ENCODE measurements around the gene FBXO4.
"Not testable (repeated sequence)": the region's sequence is repeated elsewhere in the genome, so short reads cannot be mapped to it uniquely, and the experiment has no call there.

FBXO4 gene

GRCh38 chr5:41924526-41924871, 582 bp upstream of the FBXO4 start:
- DNase-seq (ENCODE audit: low spot score) = no peak

- DNase-seq (ENCODE audit: low spot score) = peak; percentile 20
Observed at GRCh38 chr5:41925555-41925951, 472 bp downstream of the FBXO4 start.

- no peak for DNase-seq (ENCODE audit: low spot score)
Observed at GRCh38 chr5:41927604-41928003, 2.5 kb downstream of the FBXO4 start.

- peak; percentile 7 for DNase-seq (ENCODE audit: low spot score)
Observed at GRCh38 chr5:41929035-41929434, 4.0 kb downstream of the FBXO4 start.

GRCh38 chr5:41932770-41933169, 7.7 kb downstream of the FBXO4 start:
- DNase-seq (ENCODE audit: low spot score) = no peak

- DNase-seq (ENCODE audit: low spot score) = no peak
Observed at GRCh38 chr5:41935544-41935943, 10.5 kb downstream of the FBXO4 start.

GRCh38 chr5:41940641-41941040, 15.6 kb downstream of the FBXO4 start:
- no peak for DNase-seq (ENCODE audit: low spot score)

- not testable (repeated sequence) for DNase-seq (ENCODE audit: low spot score)
Observed at GRCh38 chr5:41945332-41945955, 20.4 kb downstream of the FBXO4 start.

GRCh38 chr5:41951224-41951623, 26.1 kb downstream of the FBXO4 start:
- DNase-seq (ENCODE audit: low spot score) = no peak

GRCh38 chr5:41954286-41954685, 29.2 kb downstream of the FBXO4 start:
- DNase-seq (ENCODE audit: low spot score) = no peak

- DNase-seq (ENCODE audit: low spot score) = peak; percentile 15
Observed at GRCh38 chr5:41955432-41956024, 30.4 kb downstream of the FBXO4 start.

GRCh38 chr5:41956943-41957342, 31.9 kb downstream of the FBXO4 start:
- DNase-seq (ENCODE audit: low spot score) = no peak

- DNase-seq (ENCODE audit: low spot score) = no peak
Observed at GRCh38 chr5:41960481-41960880, 35.4 kb downstream of the FBXO4 start.

- DNase-seq (ENCODE audit: low spot score) = no peak
Observed at GRCh38 chr5:41961736-41962135, 36.7 kb downstream of the FBXO4 start.

GRCh38 chr5:41962491-41962890, 37.4 kb downstream of the FBXO4 start:
- DNase-seq (ENCODE audit: low spot score) = no peak

GRCh38 chr5:41966401-41967105, 41.5 kb downstream of the FBXO4 start:
- DNase-seq (ENCODE audit: low spot score) = no peak

- no peak for DNase-seq (ENCODE audit: low spot score)
Observed at GRCh38 chr5:41967401-41967800, 42.3 kb downstream of the FBXO4 start.

GRCh38 chr5:41968153-41968723, 43.2 kb downstream of the FBXO4 start:
- DNase-seq (ENCODE audit: low spot score) = no peak

- DNase-seq (ENCODE audit: low spot score) = no peak
Observed at GRCh38 chr5:41973087-41973486, 48.0 kb downstream of the FBXO4 start.

- DNase-seq (ENCODE audit: low spot score) = no peak
Observed at GRCh38 chr5:41973887-41974286, 48.8 kb downstream of the FBXO4 start.

GRCh38 chr5:41978676-41979075, 53.6 kb downstream of the FBXO4 start:
- no peak for DNase-seq (ENCODE audit: low spot score)

- no peak for DNase-seq (ENCODE audit: low spot score)
Observed at GRCh38 chr5:41980396-41980795, 55.3 kb downstream of the FBXO4 start.

GRCh38 chr5:41980870-41981269, 55.8 kb downstream of the FBXO4 start:
- DNase-seq (ENCODE audit: low spot score) = no peak
